H1 (cell line): ENCODE results near the gene USH1C. TPM values are rescaled to one million over a fixed set of nuclear protein-coding genes. Genes with fewer than 3 reads are reported as not detected.

Source experiments
- CTCF ChIA-PET: fragments of 300-600 bp; sonication (Branson Sonifier 250); formaldehyde crosslinking; loops from one replicate; lab custom pipeline; 2021; ENCODE audit not compliant: partially characterized antibody; lab: Charles Lee
- POLR2A ChIA-PET: fragments of 300-600 bp; sonication (Branson Sonifier 250); formaldehyde crosslinking; loops from one replicate; lab custom pipeline; 2021; ENCODE audit warnings: inconsistent platforms; ENCODE audit not compliant: partially characterized antibody; lab: Charles Lee
- DNase-seq, 2 experiments: peaks; one replicate each; pipeline versions ENCODE4 v3.0.0 to v3.0.0-alpha.2; 2010 to 2022; ENCODE audit warnings: low spot score in 2 of 2, low read depth in 1 of 2, mixed read lengths in 1 of 2
- FAIRE-seq: peaks from 2 replicates; lab custom pipeline; 2011; peaks lifted over from hg19 to GRCh38; lab: Jason Lieb, UNC
- H2AFZ ChIP-seq: 2 replicates; pipeline ENCODE4 v1.8.1; 2012; ENCODE audit warnings: low read length, inconsistent platforms
- H2AK5ac ChIP-seq: 2 replicates; pipeline ENCODE4 v1.6.1; 2013; ENCODE audit warnings: low read depth, low read length
- H2BK120ac ChIP-seq: replicated peaks from 2 replicates; pipeline ENCODE3; 2013; ENCODE audit warnings: low read depth, low read length, inconsistent platforms
- H2BK12ac ChIP-seq: 2 replicates; pipeline ENCODE4 v1.6.1; 2013; ENCODE audit warnings: low read depth, low read length
- H2BK15ac ChIP-seq: 2 replicates; pipeline ENCODE4 v1.6.1; 2013; ENCODE audit warnings: low read length
- H2BK20ac ChIP-seq: 2 replicates; pipeline ENCODE4 v1.6.1; 2013; ENCODE audit warnings: low read length
- H2BK5ac ChIP-seq: 2 replicates; pipeline ENCODE4 v1.6.1; 2013; ENCODE audit warnings: low read depth, low read length
- H3K14ac ChIP-seq: 2 replicates; pipeline ENCODE4 v1.6.1; 2013; ENCODE audit warnings: inconsistent platforms; ENCODE audit not compliant: insufficient read length
- H3K18ac ChIP-seq: 2 replicates; pipeline ENCODE4 v1.6.1; 2013; ENCODE audit warnings: low read length; ENCODE audit errors: extremely low read depth
- H3K23ac ChIP-seq: 2 replicates; pipeline ENCODE4 v1.6.1; 2013; ENCODE audit warnings: inconsistent platforms; ENCODE audit not compliant: insufficient read length
- H3K23me2 ChIP-seq: 2 replicates; pipeline ENCODE4 v1.6.1; 2013; ENCODE audit warnings: low read depth, low read length
- H3K27ac ChIP-seq: 2 replicates; pipeline ENCODE4 v1.6.1; 2011; ENCODE audit warnings: low read depth, low read length, inconsistent platforms
- H3K27me3 ChIP-seq, 4 experiments: replicated peaks in 1 of 4; 1 replicate in 1 of 4; 2 replicates in 3 of 4; pipeline versions ENCODE4 v1.6.1 to v1.8.1; 2011 to 2013; ENCODE audit warnings: low read length in 3 of 4, mild to moderate bottlenecking in 3 of 4, inconsistent platforms in 2 of 4, mixed read lengths in 2 of 4, moderate library complexity in 1 of 4; ENCODE audit not compliant: control insufficient read depth in 3 of 4, insufficient read depth in 3 of 4; ENCODE audit errors: extremely low read depth in 1 of 4
- H3K36me3 ChIP-seq, 4 experiments: 2 replicates each; pipeline versions ENCODE4 v1.6.1 to v1.8.1; 2011 to 2013; ENCODE audit warnings: mild to moderate bottlenecking in 4 of 4, low read length in 3 of 4, moderate library complexity in 2 of 4, control low read depth in 1 of 4, inconsistent platforms in 1 of 4; ENCODE audit not compliant: insufficient read depth in 4 of 4, control insufficient read depth in 2 of 4
- H3K4ac ChIP-seq: replicated peaks from 2 replicates; pipeline ENCODE3; 2013; ENCODE audit warnings: low read length, low read depth, mixed read lengths, inconsistent platforms; ENCODE audit not compliant: insufficient read length
- H3K4me1 ChIP-seq, 4 experiments: replicated peaks in 1 of 4; 1 replicate in 1 of 4; 2 replicates in 3 of 4; pipeline versions ENCODE4 v1.6.1 to v1.8.1; 2011 to 2013; ENCODE audit warnings: low read length in 3 of 4, inconsistent platforms in 2 of 4, mixed read lengths in 1 of 4; ENCODE audit not compliant: insufficient read depth in 4 of 4, control insufficient read depth in 3 of 4
- H3K4me2 ChIP-seq, 2 experiments: 2 replicates each; pipeline versions ENCODE4 v1.6.1 to v1.8.1; 2011 to 2013; ENCODE audit warnings: low read depth in 2 of 2, low read length in 2 of 2, control low read depth in 1 of 2, inconsistent platforms in 1 of 2, mild to moderate bottlenecking in 1 of 2; ENCODE audit not compliant: insufficient read depth in 1 of 2
- H3K4me3 ChIP-seq, 4 experiments: fragments of 200-600, 300-600 bp in 1 of 4; sonication (generic), shearing (Covaris generic), sonication (Bioruptor Twin) in 1 of 4; 2 replicates each; pipeline versions ENCODE4 v1.5.1 to v1.8.1; 2011 to 2016; ENCODE audit warnings: low read length in 4 of 4, low read depth in 3 of 4, control low read depth in 2 of 4, inconsistent platforms in 2 of 4, mild to moderate bottlenecking in 2 of 4, mixed read lengths in 1 of 4, moderate library complexity in 1 of 4; ENCODE audit not compliant: insufficient read depth in 2 of 4; ENCODE audit errors: extremely low read depth in 1 of 4
- H3K56ac ChIP-seq: replicated peaks from 2 replicates; pipeline ENCODE3; 2013; ENCODE audit warnings: low read depth, mild to moderate bottlenecking, mixed read lengths, low read length, inconsistent platforms; ENCODE audit not compliant: insufficient read length
- H3K79me1 ChIP-seq: 2 replicates; pipeline ENCODE4 v1.6.1; 2013; ENCODE audit warnings: low read depth, low read length, control low read depth
- H3K79me2 ChIP-seq, 2 experiments: 2 replicates each; pipeline versions ENCODE4 v1.6.1 to v1.8.1; 2012 to 2013; ENCODE audit warnings: low read length in 2 of 2, mild to moderate bottlenecking in 2 of 2, inconsistent platforms in 1 of 2; ENCODE audit not compliant: insufficient read depth in 2 of 2, control insufficient read depth in 1 of 2
- H3K9ac ChIP-seq, 4 experiments: replicated peaks in 1 of 4; 1 replicate in 1 of 4; 2 replicates in 3 of 4; pipeline versions ENCODE4 v1.6.1 to v1.8.1; 2011 to 2013; ENCODE audit warnings: low read depth in 3 of 4, low read length in 3 of 4, control low read depth in 2 of 4, mild to moderate bottlenecking in 2 of 4, moderate library complexity in 2 of 4, inconsistent platforms in 1 of 4; ENCODE audit errors: extremely low read depth in 1 of 4
- H3K9me3 ChIP-seq, 2 experiments: 2 replicates each; pipeline versions ENCODE4 v1.6.1 to v1.8.1; 2012 to 2013; ENCODE audit warnings: mild to moderate bottlenecking in 2 of 2, moderate library complexity in 2 of 2, control low read depth in 1 of 2, inconsistent platforms in 1 of 2, low read depth in 1 of 2, low read length in 1 of 2, mixed read lengths in 1 of 2; ENCODE audit not compliant: insufficient read depth in 2 of 2
- H4K20me1 ChIP-seq, 2 experiments: replicated peaks in 1 of 2; 2 replicates each; pipeline versions ENCODE3 to v1.8.1; 2011 to 2013; ENCODE audit warnings: inconsistent platforms in 2 of 2, low read length in 2 of 2, mild to moderate bottlenecking in 1 of 2; ENCODE audit not compliant: insufficient read depth in 2 of 2, control insufficient read depth in 1 of 2
- H4K5ac ChIP-seq: 2 replicates; pipeline ENCODE4 v1.6.1; 2013; ENCODE audit warnings: low read length, low read depth, mixed read lengths, inconsistent platforms; ENCODE audit not compliant: insufficient read length
- H4K8ac ChIP-seq: 2 replicates; pipeline ENCODE4 v1.8.0; 2013; ENCODE audit warnings: mild to moderate bottlenecking, moderate library complexity, low read length, inconsistent platforms; ENCODE audit not compliant: insufficient read depth; ENCODE audit errors: extremely low read depth
- H4K91ac ChIP-seq: replicated peaks from 2 replicates; pipeline ENCODE3; 2013; ENCODE audit warnings: low read length, mixed read lengths, inconsistent platforms; ENCODE audit not compliant: insufficient read length
- CBX5 ChIP-seq: fragments of 300-800, 300-1000 bp; sonication (generic); IDR thresholded peaks from 2 replicates; pipeline ENCODE4 v1.7.1; 2016; ENCODE audit warnings: antibody characterized with exemption, low read length, low read depth
- KDM4A ChIP-seq: IDR thresholded peaks from one replicate; pipeline ENCODE4 v1.7.1; 2012; ENCODE audit warnings: low read depth, mild to moderate bottlenecking, moderate library complexity, low read length, inconsistent platforms; ENCODE audit not compliant: severe bottlenecking
- TAF1 ChIP-seq: IDR thresholded peaks from 2 replicates; pipeline ENCODE4 v1.6.1; 2011; ENCODE audit warnings: mild to moderate bottlenecking, low read depth, low read length
- WGBS, 2 experiments: shearing (Covaris generic) in 1 of 2; methylation state at CpG; one replicate each; pipeline versions ENCODE4 v1.1.6 to v1.1.7; 2013 to 2015; ENCODE audit warnings: low lambda C conversion rate in 2 of 2, mixed read lengths in 2 of 2, inconsistent platforms in 1 of 2, low coverage in 1 of 2, missing lambda C conversion rate in 1 of 2; ENCODE audit not compliant: insufficient replicate concordance in 2 of 2, insufficient coverage in 1 of 2, insufficient read length in 1 of 2; ENCODE audit errors: extremely low coverage in 1 of 2, missing lambda C conversion rate in 1 of 2; 5-methylcytosine and 5-hydroxymethylcytosine counted together
- long read RNA-seq, 2 experiments: library from RNA in 1 of 2; library from capped mRNA in 1 of 2; stranded (forward); transcript quantifications; one replicate each; pipeline ENCODE4 v2.0.0, GENCODE V29; 2021; ENCODE audit warnings: inconsistent platforms in 1 of 2
- polyA minus RNA-seq, 3 experiments: library from RNA; depleted of rRNA, polyadenylated mRNA; stranded (reverse); fragments of >200 nt; gene quantifications; 1 replicate in 2 of 3; 2 replicates in 1 of 3; pipeline ENCODE4 v1.2.3, GENCODE V29; 2011
- polyA plus RNA-seq, 7 experiments: library from polyadenylated mRNA; depleted of rRNA in 3 of 7; stranded (reverse) in 5 of 7; unstranded in 2 of 7; fragments of >200 nt in 5 of 7; fragments of 200-250 nt in 2 of 7; gene quantifications; 1 replicate in 5 of 7; 2 replicates in 1 of 7; 4 replicates in 1 of 7; pipeline versions ENCODE4 v1.2.1 to v1.2.3, GENCODE V29; 2011 to 2013; ENCODE audit warnings: missing spikeins in 2 of 7, mixed read lengths in 2 of 7
- total RNA-seq: library from RNA; stranded (reverse); fragmentation: NEBNext Ultra II Directional; extraction: Animal tissue kit (Norgen Biotek cat#: 25700); gene quantifications from 2 replicates; pipeline ENCODE4 v1.2.1, GENCODE V29; 2021

The USH1C gene
- total RNA-seq (1.3 and 2.4 TPM in 2 replicates), polyA plus RNA-seq (2011; rRNA removed) (1.6 and 2.3 TPM in 2 replicates), polyA minus RNA-seq (2011; rRNA and poly(A)+ RNA removed) (1.3 and 2.8 TPM in 2 replicates)
- 2.9 TPM for polyA plus RNA-seq (2011; cell fraction: cytosol; rRNA removed)
- polyA plus RNA-seq (2011; cell fraction: nucleus; rRNA removed): 15.5 TPM
- 1.5 to 2.9 TPM (median 1.9 TPM) in 4 replicates for polyA plus RNA-seq (2012, experiment 1 of 2)
- 0.94 TPM for polyA plus RNA-seq (2012, experiment 2 of 2)
- 1.5 TPM for polyA plus RNA-seq (2013, experiment 1 of 2)
- polyA plus RNA-seq (2013, experiment 2 of 2): 1.7 TPM
- polyA minus RNA-seq (2011; cell fraction: cytosol; rRNA and poly(A)+ RNA removed): 1.3 TPM
- 3.7 TPM for polyA minus RNA-seq (2011; cell fraction: nucleus; rRNA and poly(A)+ RNA removed)
- long read RNA-seq, experiment 1: 0 reads
- long read RNA-seq, experiment 2: 0 reads

- Histone ChIP-seq H2BK5ac (0 out of 2 replicates have a peak within 1 kb of the TSS, but pooled peaks have one; percentile 44), H3K4me2 (peak within 1 kb of the TSS; percentile 58 to 70), H2BK15ac (0 out of 2 replicates have a peak within 1 kb of the TSS, but pooled peaks have one; percentile 46), H2BK20ac (no peak within 1 kb of the TSS), H3K14ac (no peak within 1 kb of the TSS), H3K23ac (no peak within 1 kb of the TSS), H2BK120ac (no peak within 1 kb of the TSS), H3K79me2 (no peaks in the 10 kb centered on the region), H3K9ac (0 out of 7 replicates have a peak within 1 kb of the TSS, but pooled peaks of 1 of the 4 experiments have one; percentile 20), H3K4me1 (peaks cover 6 to 20% (median 9%) of the 10 kb centered on the region in 4 experiments), H4K91ac (no peak within 1 kb of the TSS), H3K79me1 (no peaks in the 10 kb centered on the region), H3K27me3 (peaks cover 0 to 24% (median 8%) of the 10 kb centered on the region in 4 experiments; a peak in 4 of 7 replicates), H3K18ac (peak within 1 kb of the TSS; percentile 60), H4K5ac (no peak within 1 kb of the TSS), H3K36me3 (no peaks in the 10 kb centered on the region), H4K8ac (peak within 1 kb of the TSS; percentile 71; the same call in 1 of the 2 replicates), H3K9me3 (no peaks in the 10 kb centered on the region), H3K56ac (no peak within 1 kb of the TSS), H3K4me3 (peak within 1 kb of the TSS; percentile 50 to 77 (median 62)), H2AK5ac (no peak within 1 kb of the TSS), H2BK12ac (0 out of 2 replicates have a peak within 1 kb of the TSS, but pooled peaks have one; percentile 18), H2AFZ (peak within 1 kb of the TSS; percentile 61; the same call in 1 of the 2 replicates), H3K4ac (no peak within 1 kb of the TSS), H3K23me2 (peaks cover 10% of the 10 kb centered on the region), H4K20me1 (no peaks in the 10 kb centered on the region), H3K27ac (no peak within 1 kb of the TSS)
- POLR2A ChIA-PET: interaction anchor here (0.6 kb wide), 2 partner anchors 16 to 660 kb away, joined by 3 read pairs; no protein-coding TSS in a partner anchor
- FAIRE-seq (no peak), DNase-seq (peak in 1 of 2 experiments; percentile 95)
- WGBS, 2 experiments: 5% methylated on average over 27 of the region's 32 CpGs; no CpG with 5 or more reads in 1 of the 2 experiments
- TF ChIP-seq TAF1: 0 out of 2 replicates have a peak, but pooled peaks have one; percentile 36
- TF ChIP-seq KDM4A: peak; percentile 68
- no peak for TF ChIP-seq CBX5
- CTCF ChIA-PET: interaction anchor here (0.8 to 3.9 kb wide), 12 partner anchors 10 to 187 kb away, joined by 3 to 21 read pairs (median 5); partner anchors contain the start of gene KCNJ11
Observed at GRCh38 chr11:17544181-17544622, at the start of gene USH1C. Gene USH1C, minus strand, starts transcription at chr11:17544416. Its CDS starts 109 bp downstream, at chr11:17544307.
